Keratinocyte (primary cell): ENCODE data around the gene ATL1.

Experiments
- CTCF ChIP-seq, 3 experiments: IDR thresholded peaks in 1 of 3; conservative IDR thresholded peaks in 1 of 3; optimal IDR thresholded peaks in 1 of 3; 2 replicates in 2 of 3; 3 replicates in 1 of 3; pipeline versions ENCODE3 to v1.5.1; 2011; ENCODE audit warnings: low read length in 3 of 3, mild to moderate bottlenecking in 3 of 3, moderate library complexity in 2 of 3, control low read depth in 1 of 3, inconsistent platforms in 1 of 3; ENCODE audit not compliant: insufficient read depth in 2 of 3; ENCODE audit errors: extremely low read depth in 1 of 3
- EZH2 ChIP-seq: IDR thresholded peaks from one replicate; pipeline ENCODE4 v1.6.1; 2012; ENCODE audit warnings: inconsistent platforms, mild to moderate bottlenecking, low read length, moderate library complexity

GRCh38 chr14:50678163-50678562, 118.2 kb downstream of the ATL1 start:
- no peak for TF ChIP-seq CTCF (optimal IDR thresholded peaks at IDR 0.05 in 1 of 3, IDR thresholded peaks at IDR 0.05 in 1 of 3, conservative IDR thresholded peaks at IDR 0.05 in 1 of 3; ENCODE audit: extremely low read depth in 1 of 3, insufficient read depth in 2 of 3, low read length in 3 of 3)
- TF ChIP-seq EZH2, result no peak
